ENCODE results near the gene TTC7B. TPM values are rescaled to one million over a fixed set of nuclear protein-coding genes. Genes with fewer than 3 reads are reported as not detected.

The TTC7B gene
- total and polyA plus RNA-seq, 2 donors (not counting 3 experiments of a cell fraction or from before 2014, with no cell fraction given) = 46.8 to 76.5 TPM

- TF ChIP-seq CTCF (IDR thresholded peaks at IDR 0.05; ENCODE audit: extremely low read depth in 1 of 2, insufficient read depth in 1 of 2, low read depth in 1 of 2, low read length in 2 of 2) = no peak
- TF ChIP-seq GATA2 (IDR thresholded peaks at IDR 0.05; ENCODE audit: insufficient read depth, insufficient read length, low read depth, low read length) = no peak
- no peak for TF ChIP-seq EZH2 (IDR thresholded peaks at IDR 0.05; ENCODE audit: borderline replicate concordance, low read depth, low read length, severe bottlenecking)
- TF ChIP-seq POLR2AphosphoS5 (IDR thresholded peaks at IDR 0.05; ENCODE audit: insufficient read depth, low read depth, low read length) = no peak
- TF ChIP-seq MAX (IDR thresholded peaks at IDR 0.05; ENCODE audit: insufficient read depth, insufficient read length) = no peak
- Histone ChIP-seq H3K9me3 (replicated peaks; ENCODE audit: control insufficient read depth, insufficient read depth, low read length) (no peaks in the 10 kb centered on the region), H3K9me1 (replicated peaks; ENCODE audit: control insufficient read depth, extremely low read depth, insufficient read depth, low read length) (no peaks in the 10 kb centered on the region), H3K4me3 (replicated peaks in 1 of 3; ENCODE audit: insufficient read depth in 1 of 3, low read depth in 1 of 3, low read length in 3 of 3) (no peak overlapping the region), H2AFZ (ENCODE audit: low read depth, low read length) (no peak overlapping the region), H3K9ac (replicated peaks; ENCODE audit: extremely low read depth, insufficient read depth, low read length) (no peak overlapping the region), H3K79me2 (ENCODE audit: control insufficient read depth, insufficient read depth, low read length) (peaks cover 2% of the 10 kb centered on the region), H3K4me1 (ENCODE audit: control insufficient read depth, extremely low read depth, insufficient read depth, low read length) (no peaks in the 10 kb centered on the region), H3K4me2 (ENCODE audit: insufficient read depth, low read length) (no peak overlapping the region), H3K36me3 (ENCODE audit: control insufficient read depth in 2 of 2, extremely low read depth in 1 of 2, insufficient read depth in 2 of 2, low read length in 2 of 2) (peaks cover 0 to 15% of the 10 kb centered on the region in 2 experiments), H3K27ac (ENCODE audit: insufficient read depth, low read depth, low read length) (no peak overlapping the region), H3K27me3 (ENCODE audit: control insufficient read depth in 2 of 2, insufficient read depth in 2 of 2, low read length in 2 of 2) (no peaks in the 10 kb centered on the region), H4K20me1 (replicated peaks; ENCODE audit: control insufficient read depth, extremely low read depth, insufficient read depth, low read length) (no peaks in the 10 kb centered on the region)
- POLR2A ChIA-PET = interaction anchor here (0.7 kb wide), 1 partner anchor 27 kb away, joined by 3 read pairs; no protein-coding TSS in a partner anchor
- dilution Hi-C loops (cut with MboI; ENCODE audit: extremely low pct_ligation_motif_present, low sequenced_read_pairs) = no loop called here
- CTCF ChIA-PET = interaction anchor here (0.6 kb wide), 1 partner anchor 11 kb away, joined by 4 read pairs; no protein-coding TSS in a partner anchor
- intact Hi-C loops (cut with micrococcal nuclease) = no loop called here
- DNase-seq (ENCODE audit: low read depth, low spot score) (no peak), FAIRE-seq (no peak)
- BruUV-seq (replicated peaks) = no TSS peak
Observed at GRCh38 chr14:90780519-90780918, 35.7 kb downstream of the TTC7B start.

Data from endothelial cell of umbilical vein (primary cell).